Immature natural killer cell (primary cell): ENCODE results near the gene OS9. TPM values are rescaled to one million over a fixed set of nuclear protein-coding genes. Genes with fewer than 3 reads are reported as not detected.

Source experiments
- DNase-seq, 3 donors: peaks; one replicate each; pipeline ENCODE4 v3.0.0; 2022; ENCODE audit warnings: mixed read lengths in 1 of 3
- H3K27ac Mint-ChIP-seq, 6 donors: one replicate each; pipeline ENCODE4 v1.8.0; 2020; ENCODE audit warnings: mixed read lengths in 6 of 6, mild to moderate bottlenecking in 5 of 6, inconsistent platforms in 4 of 6, moderate library complexity in 3 of 6
- H3K27me3 Mint-ChIP-seq, 3 donors: one replicate each; pipeline ENCODE4 v1.8.0; 2020 to 2021; ENCODE audit warnings: low read depth in 3 of 3, mild to moderate bottlenecking in 3 of 3, mixed read lengths in 3 of 3, moderate library complexity in 3 of 3, inconsistent platforms in 1 of 3
- H3K36me3 Mint-ChIP-seq, 3 donors: one replicate each; pipeline ENCODE4 v1.8.0; 2020; ENCODE audit warnings: mixed read lengths in 3 of 3, inconsistent platforms in 2 of 3, mild to moderate bottlenecking in 2 of 3
- H3K4me1 Mint-ChIP-seq, 2 donors: one replicate each; pipeline ENCODE4 v1.8.0; 2020; ENCODE audit warnings: inconsistent platforms in 2 of 2, mild to moderate bottlenecking in 2 of 2, mixed read lengths in 2 of 2, moderate library complexity in 1 of 2
- H3K4me3 Mint-ChIP-seq, 5 donors: one replicate each; pipeline ENCODE4 v1.8.0; 2020; ENCODE audit warnings: mild to moderate bottlenecking in 5 of 5, mixed read lengths in 5 of 5, inconsistent platforms in 3 of 5, moderate library complexity in 3 of 5
- H3K9me3 Mint-ChIP-seq, 6 donors: one replicate each; pipeline ENCODE4 v1.8.0; 2020; ENCODE audit warnings: mild to moderate bottlenecking in 6 of 6, mixed read lengths in 6 of 6, inconsistent platforms in 4 of 6, moderate library complexity in 3 of 6
- polyA plus RNA-seq, 3 donors: library from polyadenylated mRNA; unstranded; fragments of 300-500 nt; fragmentation: Illumina TruSeq; gene quantifications; one replicate each; pipeline ENCODE4 v1.2.3, GENCODE V29; 2021

OS9 gene
- polyA plus RNA-seq, 3 donors from 2014 or later: 54.2 to 111 (median 59.5) TPM

- no peaks in the 10 kb centered on the region for H3K9me3 Mint-ChIP-seq
- peaks cover 0 to 8% (median 3%) of the 10 kb centered on the region in 3 donors for H3K36me3 Mint-ChIP-seq
- peaks cover 22 to 28% of the 10 kb centered on the region in 2 donors for H3K4me1 Mint-ChIP-seq
- H3K27me3 Mint-ChIP-seq: peaks cover 8 to 15% (median 12%) of the 10 kb centered on the region in 3 donors
- no peak overlapping the region for H3K4me3 Mint-ChIP-seq
- DNase-seq: no peak
- no peak overlapping the region for H3K27ac Mint-ChIP-seq
Measured at GRCh38 chr12:57758552-57759359, 64.8 kb downstream of the OS9 start.

DNA sequence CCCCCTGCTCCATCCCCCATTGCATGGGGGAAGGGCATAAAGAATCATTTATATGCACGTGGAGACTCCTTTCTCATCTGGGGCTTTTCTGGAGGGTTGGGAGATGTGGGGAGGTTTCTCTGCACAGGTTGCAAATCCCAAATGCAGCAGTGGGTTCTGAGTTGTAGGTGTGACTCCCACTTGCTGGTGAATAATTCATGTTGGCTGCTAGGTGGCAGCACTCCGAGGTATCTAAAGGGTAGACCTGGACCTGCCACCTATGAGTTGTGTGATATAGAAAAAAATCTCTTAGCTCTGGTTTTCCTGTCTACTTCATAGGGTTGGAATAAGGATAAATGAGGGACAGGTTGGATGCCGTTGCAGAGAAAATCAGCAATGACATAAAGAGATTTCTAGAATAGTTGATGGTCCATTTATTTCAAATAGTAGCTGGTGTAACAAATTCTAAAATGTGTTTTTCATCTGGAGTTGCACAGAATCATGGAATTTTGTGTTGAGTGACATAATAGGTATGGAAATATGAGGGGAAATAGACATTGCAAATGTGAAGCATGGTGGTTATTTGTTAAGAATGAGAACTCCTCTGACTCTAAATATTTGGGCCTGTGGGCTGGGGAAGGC is 65.5 kb downstream of the OS9 start:
- Mint-ChIP-seq H3K9me3 (no peaks in the 10 kb centered on the region), H3K27ac (no peak overlapping the region), H3K27me3 (peaks cover 8 to 20% (median 11%) of the 10 kb centered on the region in 3 donors), H3K4me3 (no peak overlapping the region), H3K4me1 (peaks cover 20 to 25% of the 10 kb centered on the region in 2 donors), H3K36me3 (peaks cover 0 to 8% (median 3%) of the 10 kb centered on the region in 3 donors)
- peak in 1 of 3 donors; percentile 33 for DNase-seq

DNA sequence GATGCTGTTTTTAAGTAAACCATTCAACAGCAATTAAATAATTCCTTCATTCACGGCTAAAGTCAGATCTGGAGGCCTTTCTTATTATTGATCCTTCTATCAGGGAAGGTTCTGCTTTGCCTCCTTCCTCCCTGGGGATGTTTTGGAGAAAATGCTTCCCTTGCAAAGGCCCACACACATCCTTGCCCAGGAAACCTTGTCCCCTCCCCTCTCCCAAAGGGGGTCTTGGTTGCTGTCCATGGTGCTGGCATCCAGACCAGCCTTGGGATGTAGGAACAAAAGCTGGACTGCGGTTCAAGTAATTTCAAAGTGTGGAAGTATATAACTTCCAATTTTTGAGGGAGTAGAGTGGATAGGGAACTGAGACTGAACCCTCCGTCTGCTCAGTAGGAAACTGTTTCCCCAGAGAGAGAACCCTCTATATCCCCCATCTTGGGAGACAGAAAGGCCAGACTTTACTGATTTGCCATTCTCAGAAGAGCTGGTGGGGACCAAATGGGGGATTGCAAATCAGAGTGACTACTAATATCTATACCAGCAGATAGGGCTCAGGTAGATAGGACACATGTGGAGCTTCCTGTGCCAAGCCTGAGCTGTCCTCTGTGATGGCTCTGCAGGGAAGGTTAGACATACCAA is 66.5 kb downstream of the OS9 start:
- H3K36me3 Mint-ChIP-seq: peaks cover 0 to 8% (median 3%) of the 10 kb centered on the region in 3 donors
- no peak overlapping the region for H3K4me3 Mint-ChIP-seq
- peaks cover 27 to 31% of the 10 kb centered on the region in 2 donors for H3K4me1 Mint-ChIP-seq

DNA sequence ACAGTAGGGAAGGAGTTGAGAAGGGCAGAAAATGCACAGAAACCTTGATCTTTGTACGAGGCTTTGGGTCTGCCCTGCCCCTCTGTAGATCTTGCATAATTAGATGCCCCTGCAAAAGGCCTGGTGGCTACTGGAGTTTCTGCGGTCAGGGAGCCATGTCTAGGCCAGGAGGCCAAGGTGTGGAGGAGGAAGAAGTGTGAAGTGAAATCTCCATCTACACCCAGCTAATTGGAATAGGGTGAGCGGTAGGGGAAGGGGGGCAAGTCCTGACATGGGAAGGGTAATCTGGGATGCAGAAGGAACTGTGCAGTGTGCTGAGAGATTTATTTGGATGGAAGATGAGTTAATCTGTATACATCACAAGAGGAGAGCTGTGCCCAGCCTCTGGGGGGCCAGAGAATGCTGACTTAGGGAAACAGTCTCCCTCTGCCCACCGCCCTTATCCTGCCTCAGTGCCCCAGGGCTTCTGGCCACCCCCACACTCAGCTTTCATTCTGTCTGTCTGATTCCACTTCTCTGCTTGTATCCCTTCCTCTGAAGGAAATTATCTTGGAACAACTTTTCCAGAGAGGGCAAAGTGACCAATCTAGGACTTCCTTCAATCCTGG is 67.6 kb downstream of the OS9 start:
- H3K4me3 Mint-ChIP-seq: no peak overlapping the region
- DNase-seq: no peak
- H3K36me3 Mint-ChIP-seq: peaks cover 0 to 8% (median 3%) of the 10 kb centered on the region in 3 donors
- no peak overlapping the region for H3K27ac Mint-ChIP-seq
- H3K9me3 Mint-ChIP-seq: no peaks in the 10 kb centered on the region
- H3K27me3 Mint-ChIP-seq: peaks cover 16 to 31% (median 19%) of the 10 kb centered on the region in 3 donors
- H3K4me1 Mint-ChIP-seq: peaks cover 31 to 36% of the 10 kb centered on the region in 2 donors

More for the DNA sequence above, 66.5 kb downstream of the OS9 start:
- Mint-ChIP-seq H3K9me3 (no peaks in the 10 kb centered on the region), H3K27ac (no peak overlapping the region), H3K27me3 (peaks cover 11 to 23% (median 13%) of the 10 kb centered on the region in 3 donors)
- no peak for DNase-seq

GRCh38 chr12:57762463-57762862 is 68.5 kb downstream of the OS9 start:
- Mint-ChIP-seq H3K27me3 (peaks cover 16 to 30% (median 20%) of the 10 kb centered on the region in 3 donors), H3K4me1 (peaks cover 29 to 35% of the 10 kb centered on the region in 2 donors), H3K27ac (no peak overlapping the region), H3K9me3 (no peaks in the 10 kb centered on the region), H3K4me3 (no peak overlapping the region), H3K36me3 (peaks cover 0 to 8% (median 3%) of the 10 kb centered on the region in 3 donors)
- DNase-seq: no peak

- Mint-ChIP-seq H3K27ac (no peak overlapping the region), H3K27me3 (peaks cover 18 to 30% (median 20%) of the 10 kb centered on the region in 3 donors), H3K4me3 (peak overlapping the region; percentile 52 to 83 (median 69)), H3K4me1 (peaks cover 29 to 35% of the 10 kb centered on the region in 2 donors), H3K36me3 (peaks cover 3 to 10% (median 4%) of the 10 kb centered on the region in 3 donors), H3K9me3 (no peaks in the 10 kb centered on the region)
- DNase-seq: no peak
Measured at GRCh38 chr12:57763881-57764661, 70.1 kb downstream of the OS9 start.

DNA sequence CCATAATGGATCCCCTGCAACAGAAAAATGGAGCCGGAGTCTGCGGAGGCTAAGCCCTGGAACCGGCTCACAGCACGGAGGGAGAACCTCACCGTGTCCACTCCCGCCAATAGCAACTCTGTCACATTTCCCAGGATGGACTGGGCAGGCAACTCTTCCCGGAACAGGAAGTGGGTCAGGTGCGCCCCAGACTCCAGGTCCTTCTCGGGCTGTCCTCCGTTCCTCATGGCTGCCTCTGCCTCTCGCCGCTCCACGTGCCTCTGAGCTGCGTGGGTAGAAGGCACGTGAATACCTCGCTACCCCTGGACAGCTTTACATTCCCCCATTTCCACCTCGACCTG is 70.7 kb downstream of the OS9 start:
- peaks cover 29 to 30% of the 10 kb centered on the region in 2 donors for H3K4me1 Mint-ChIP-seq
- H3K9me3 Mint-ChIP-seq: no peaks in the 10 kb centered on the region
- H3K27me3 Mint-ChIP-seq: peaks cover 19 to 30% (median 20%) of the 10 kb centered on the region in 3 donors
- H3K36me3 Mint-ChIP-seq: peaks cover 0 to 13% (median 6%) of the 10 kb centered on the region in 3 donors
- H3K4me3 Mint-ChIP-seq: peak overlapping the region; percentile 52 to 83 (median 69)
- no peak overlapping the region for H3K27ac Mint-ChIP-seq
- DNase-seq: no peak

DNA sequence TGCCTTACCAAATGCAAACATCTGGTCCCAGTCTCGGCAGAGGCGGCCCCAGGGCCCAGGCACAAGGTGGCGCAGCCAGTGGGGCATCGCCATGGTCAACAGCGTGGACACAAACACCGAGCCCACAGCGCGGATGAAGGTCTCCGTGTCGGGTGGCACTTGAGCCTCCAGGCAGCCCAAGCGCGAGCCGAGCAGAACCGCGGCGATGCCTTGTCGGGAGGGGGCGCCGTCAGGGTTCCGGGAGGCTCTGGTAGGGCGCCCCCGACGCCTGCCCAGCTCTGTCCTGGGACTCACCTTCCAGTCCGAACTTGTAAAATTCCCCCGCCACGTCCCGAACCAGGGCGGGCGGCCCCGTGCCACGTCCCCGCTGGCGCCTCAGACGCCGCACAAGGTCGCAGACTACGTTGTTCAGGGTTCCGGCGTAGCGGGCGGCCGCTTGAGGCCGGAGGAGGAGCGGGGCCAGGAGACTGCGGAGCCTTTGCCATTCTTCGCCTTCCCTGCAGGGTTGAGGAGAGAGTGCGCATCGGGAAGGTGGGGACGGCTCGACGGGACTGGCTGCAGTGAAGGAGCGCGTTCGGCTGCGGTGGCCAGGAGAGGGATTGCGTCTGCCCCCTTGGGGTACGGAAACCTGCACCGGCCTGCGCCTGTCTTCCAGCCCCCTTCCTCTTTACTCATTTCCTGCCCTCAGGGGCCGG is 71.2 kb downstream of the OS9 start:
- H3K27ac Mint-ChIP-seq: no peak overlapping the region
- no peaks in the 10 kb centered on the region for H3K9me3 Mint-ChIP-seq
- H3K27me3 Mint-ChIP-seq: peaks cover 18 to 30% (median 20%) of the 10 kb centered on the region in 3 donors
- peak overlapping the region; percentile 61 to 83 (median 69) for H3K4me3 Mint-ChIP-seq
- DNase-seq: peak in 2 of 3 donors; percentile 33 to 35
- H3K4me1 Mint-ChIP-seq: peaks cover 29 to 34% of the 10 kb centered on the region in 2 donors
- peaks cover 4 to 13% (median 6%) of the 10 kb centered on the region in 3 donors for H3K36me3 Mint-ChIP-seq

GRCh38 chr12:57765698-57766463 is 71.9 kb downstream of the OS9 start:
- no peak for DNase-seq
- Mint-ChIP-seq H3K36me3 (peaks cover 5 to 11% (median 6%) of the 10 kb centered on the region in 3 donors), H3K27me3 (peaks cover 18 to 30% (median 20%) of the 10 kb centered on the region in 3 donors), H3K4me1 (peaks cover 29 to 34% of the 10 kb centered on the region in 2 donors), H3K4me3 (peak overlapping the region; percentile 69 to 83 (median 71)), H3K27ac (peak overlapping the region in 1 of 6 donors; percentile 10), H3K9me3 (no peaks in the 10 kb centered on the region)

GRCh38 chr12:57766464-57767304 is 72.8 kb downstream of the OS9 start, which contains the start of gene CYP27B1:
Gene CYP27B1 (minus strand): TSS chr12:57767078. CDS start chr12:57767041, 37 bp downstream.
- H3K27ac Mint-ChIP-seq: peak within 1 kb of the TSS in 1 of 6 donors; percentile 10
- no peaks in the 10 kb centered on the region for H3K9me3 Mint-ChIP-seq
- H3K36me3 Mint-ChIP-seq: peaks cover 5 to 9% (median 6%) of the 10 kb centered on the region in 3 donors
- peaks cover 34 to 41% of the 10 kb centered on the region in 2 donors for H3K4me1 Mint-ChIP-seq
- peak in 2 of 3 donors; percentile 34 to 41 for DNase-seq
- H3K27me3 Mint-ChIP-seq: peaks cover 20 to 30% (median 22%) of the 10 kb centered on the region in 3 donors
- H3K4me3 Mint-ChIP-seq: peak within 1 kb of the TSS; percentile 69 to 77 (median 71)

GRCh38 chr12:57767305-57767698 is 73.4 kb downstream of the OS9 start:
- Mint-ChIP-seq H3K27ac (no peak overlapping the region), H3K4me1 (peaks cover 37 to 45% of the 10 kb centered on the region in 2 donors), H3K9me3 (no peaks in the 10 kb centered on the region), H3K36me3 (peaks cover 5 to 9% (median 6%) of the 10 kb centered on the region in 3 donors), H3K4me3 (peak overlapping the region in 2 of 5 donors; percentile 70 to 71), H3K27me3 (peaks cover 22 to 30% (median 26%) of the 10 kb centered on the region in 3 donors)
- DNase-seq: no peak
